Sigmoid colon (tissue), 7 donors: ENCODE results near the gene GNG3. TPM values are rescaled to one million over a fixed set of nuclear protein-coding genes. Genes with fewer than 3 reads are reported as not detected.
"Not testable (repeated sequence)": the region's sequence is repeated elsewhere in the genome, so short reads cannot be mapped to it uniquely, and the experiment has no call there.

Experiments used
- DNase-seq: peaks from one replicate; pipeline ENCODE4 v3.0.0-alpha.2; 2019
- H3K27ac ChIP-seq, 4 donors: fragments of 200-600 bp; sonication (generic); one replicate each; pipeline ENCODE4 v1.5.1; 2016 to 2019; ENCODE audit warnings: mild to moderate bottlenecking in 1 of 4
- H3K27me3 ChIP-seq, 3 donors: fragments of 200-600 bp; sonication (generic); one replicate each; pipeline ENCODE4 v1.5.1; 2019; ENCODE audit warnings: mild to moderate bottlenecking in 1 of 3
- H3K36me3 ChIP-seq, 4 donors: fragments of 200-600 bp; sonication (generic); one replicate each; pipeline ENCODE4 v1.5.1; 2016 to 2019
- H3K4me1 ChIP-seq, 4 donors: fragments of 200-600 bp; sonication (generic); one replicate each; pipeline ENCODE4 v1.5.1; 2017 to 2019
- H3K4me3 ChIP-seq, 4 donors: fragments of 200-600 bp; sonication (generic); one replicate each; pipeline ENCODE4 v1.5.1; 2017 to 2019; ENCODE audit warnings: mild to moderate bottlenecking in 2 of 4, moderate library complexity in 1 of 4
- H3K9me3 ChIP-seq, 4 donors: fragments of 200-600 bp in 3 of 4; sonication (generic) in 3 of 4; one replicate each; pipeline versions ENCODE4 v1.5.1 to v1.6.1; 2013 to 2019
- CTCF ChIP-seq, 4 experiments: fragments of 450-650 bp in 3 of 4; fragments of 200-600 bp in 1 of 4; IDR thresholded peaks; one replicate each; pipeline ENCODE4 v1.5.1; 2016 to 2019; ENCODE audit warnings: antibody characterized with exemption in 4 of 4, mild to moderate bottlenecking in 3 of 4, moderate library complexity in 2 of 4
- EP300 ChIP-seq, 4 donors: sonication (generic); formaldehyde crosslinking; IDR thresholded peaks; one replicate each; pipeline ENCODE4 v1.6.1; 2017; ENCODE audit warnings: antibody characterized with exemption in 4 of 4
- POLR2A ChIP-seq, 2 donors: fragments of 450-650 bp; IDR thresholded peaks; one replicate each; pipeline ENCODE4 v1.6.1; 2016; ENCODE audit warnings: antibody characterized with exemption in 2 of 2, mild to moderate bottlenecking in 2 of 2, moderate library complexity in 2 of 2
- POLR2AphosphoS5 ChIP-seq, 4 donors: sonication (generic); formaldehyde crosslinking; IDR thresholded peaks; one replicate each; pipeline ENCODE4 v1.6.1; 2017; ENCODE audit warnings: antibody characterized with exemption in 4 of 4
- WGBS, 2 donors: extraction: QIAGEN DNeasy Blood & Tissue Kit; methylation state at CpG; one replicate each; pipeline ENCODE4 v1.1.7; 2013; 5-methylcytosine and 5-hydroxymethylcytosine counted together
- intact Hi-C: fragments of 100-400 bp; cut with DNase I; formaldehyde crosslinking; loops from one replicate; pipeline ENCODE4 v1.15.1; 2023
- polyA plus RNA-seq, 3 donors: library from polyadenylated mRNA; stranded (reverse); fragments of 200-250 nt; gene quantifications; one replicate each; pipeline ENCODE4 v1.2.3, GENCODE V29; 2013
- total RNA-seq, 4 donors: library from RNA; depleted of rRNA; stranded (reverse); fragments of >200 nt; gene quantifications; one replicate each; pipeline ENCODE4 v1.1.0, GENCODE V29; 2016
- donor health status: healthy with polysubstance abuse.
- donor health status: Bipolar disorder and iron deficiency.
- donor health status: healthy.

Gene GNG3
- total and polyA plus RNA-seq, 7 donors = 1.2 to 5.0 (median 2.7) TPM; not detected in 2

DNA sequence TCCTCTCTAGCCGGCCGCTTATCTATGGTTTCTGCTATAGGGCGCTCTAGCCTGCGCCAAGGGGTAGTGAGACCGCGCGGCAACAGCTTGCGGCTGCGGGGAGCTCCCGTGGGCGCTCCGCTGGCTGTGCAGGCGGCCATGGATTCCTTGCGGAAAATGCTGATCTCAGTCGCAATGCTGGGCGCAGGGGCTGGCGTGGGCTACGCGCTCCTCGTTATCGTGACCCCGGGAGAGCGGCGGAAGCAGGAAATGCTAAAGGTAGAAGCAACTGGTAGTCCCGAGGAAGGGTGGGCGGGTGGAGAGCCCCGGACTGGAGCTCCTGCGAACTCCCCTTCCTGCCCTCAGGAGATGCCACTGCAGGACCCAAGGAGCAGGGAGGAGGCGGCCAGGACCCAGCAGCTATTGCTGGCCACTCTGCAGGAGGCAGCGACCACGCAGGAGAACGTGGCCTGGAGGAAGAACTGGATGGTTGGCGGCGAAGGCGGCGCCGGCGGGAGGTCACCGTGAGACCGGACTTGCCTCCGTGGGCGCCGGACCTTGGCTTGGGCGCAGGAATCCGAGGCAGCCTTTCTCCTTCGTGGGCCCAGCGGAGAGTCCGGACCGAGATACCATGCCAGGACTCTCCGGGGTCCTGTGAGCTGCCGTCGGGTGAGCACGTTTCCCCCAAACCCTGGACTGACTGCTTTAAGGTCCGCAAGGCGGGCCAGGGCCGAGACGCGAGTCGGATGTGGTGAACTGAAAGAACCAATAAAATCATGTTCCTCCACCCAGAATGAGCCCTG lies 35.7 kb upstream of the GNG3 start, which contains the start of the genes LBHD1 and UQCC3:
Gene LBHD1 (minus strand): TSS at position 660 of the 782 bp plus-strand sequence. CDS start 2,236 bp downstream, outside the sequence.
Gene UQCC3 (plus strand): TSS at position 66 of the 782 bp plus-strand sequence. CDS start 73 bp downstream, at position 139.
- H3K4me1 ChIP-seq = peaks cover 0 to 40% (median 38%) of the 10 kb centered on the region in 4 donors
- no peaks in the 10 kb centered on the region for H3K9me3 ChIP-seq
- 0 to 1% methylated on average over 59 of the region's 59 CpGs for WGBS, 2 donors
- H3K27me3 ChIP-seq = no peaks in the 10 kb centered on the region
- H3K4me3 ChIP-seq = peak within 1 kb of the TSS; percentile 57 to 87 (median 74)
- H3K27ac ChIP-seq = peak within 1 kb of the TSS; percentile 82 to 91 (median 88)
- TF ChIP-seq EP300 (IDR thresholded peaks at IDR 0.05) = no peak
- peak; percentile 55 to 82 (median 73) for TF ChIP-seq POLR2AphosphoS5 (IDR thresholded peaks at IDR 0.05)
- peak; percentile 48 to 57 for TF ChIP-seq POLR2A (IDR thresholded peaks at IDR 0.05)
- intact Hi-C loops = no loop called here
- peak; percentile 91 for DNase-seq
- peaks cover 0 to 37% (median 5%) of the 10 kb centered on the region in 4 donors for H3K36me3 ChIP-seq

DNA sequence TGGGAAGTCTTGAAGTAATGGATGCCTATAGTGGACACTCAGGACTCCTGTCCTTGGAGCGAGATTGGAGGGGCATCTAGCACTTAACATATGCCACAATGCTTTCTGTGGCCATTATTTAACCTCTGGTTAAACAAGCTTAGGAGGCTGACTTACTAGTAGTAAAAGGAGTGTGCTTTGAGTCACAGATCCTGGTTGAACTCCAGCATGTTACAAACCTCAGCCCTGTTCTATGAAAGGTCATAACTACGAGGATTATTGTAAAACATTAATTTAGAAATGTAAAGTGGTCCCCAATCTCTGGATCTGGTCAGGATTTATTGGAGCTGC lies 34.3 kb upstream of the GNG3 start:
- WGBS, 2 donors = 59 to 85% methylated on average over 2 of the region's 2 CpGs
- Histone ChIP-seq H3K4me3 (no peak overlapping the region), H3K27me3 (no peaks in the 10 kb centered on the region), H3K9me3 (no peaks in the 10 kb centered on the region), H3K4me1 (peaks cover 0 to 38% (median 34%) of the 10 kb centered on the region in 4 donors), H3K27ac (peak overlapping the region; percentile 82 to 91 (median 88)), H3K36me3 (peaks cover 0 to 38% (median 10%) of the 10 kb centered on the region in 4 donors)
- TF ChIP-seq CTCF (IDR thresholded peaks at IDR 0.05) = no peak
- TF ChIP-seq EP300 (IDR thresholded peaks at IDR 0.05) = no peak
- TF ChIP-seq POLR2AphosphoS5 (IDR thresholded peaks at IDR 0.05) = no peak
- TF ChIP-seq POLR2A (IDR thresholded peaks at IDR 0.05) = no peak
- intact Hi-C loops = no loop called here
- DNase-seq = no peak

DNA sequence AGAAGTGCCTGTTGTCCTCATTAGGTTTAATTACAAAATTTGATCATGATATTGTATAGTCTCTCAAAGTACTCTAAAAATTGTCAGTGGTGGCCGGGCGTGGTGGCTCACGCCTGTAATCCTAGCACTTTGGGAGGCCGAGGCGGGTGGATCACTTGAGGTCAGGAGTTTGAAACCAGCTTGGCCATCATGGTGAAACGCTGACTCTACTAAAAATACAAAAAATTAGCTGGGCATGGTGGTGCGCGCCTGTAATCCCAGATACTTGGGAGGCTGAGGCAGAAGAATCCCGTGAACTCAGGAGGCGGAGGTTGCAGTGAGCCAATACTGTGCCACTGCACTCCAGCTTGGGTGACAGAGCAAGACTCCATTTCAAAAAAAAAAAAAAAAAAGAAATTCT lies 32.1 kb upstream of the GNG3 start:
- intact Hi-C loops = not testable (repeated sequence)
- WGBS, 2 donors = 91 to 97% methylated on average over 10 of the region's 10 CpGs
- peaks cover 0 to 38% (median 10%) of the 10 kb centered on the region in 4 donors for H3K36me3 ChIP-seq

DNA sequence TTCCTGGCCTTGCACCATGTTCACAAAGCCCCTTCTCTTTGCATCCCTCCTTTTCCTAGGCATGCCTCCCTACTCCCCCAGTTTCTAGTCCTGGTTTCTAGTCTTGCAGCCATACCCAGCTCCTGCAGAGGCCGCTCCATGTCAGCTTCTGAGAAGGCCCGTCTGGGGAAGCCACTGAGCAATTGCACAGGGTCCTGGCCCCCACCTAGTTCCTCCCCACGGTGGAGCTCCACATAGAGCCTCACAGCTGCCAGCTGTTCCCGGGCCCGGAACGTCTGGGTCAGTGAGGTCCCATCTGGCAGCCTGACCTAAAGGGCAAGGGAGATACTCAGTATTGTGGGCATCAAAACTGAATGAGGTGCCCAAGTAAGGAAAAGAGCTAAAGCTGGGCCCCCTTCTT lies 30.8 kb upstream of the GNG3 start:
- intact Hi-C loops = no loop called here
- H3K4me3 ChIP-seq = no peak overlapping the region
- DNase-seq = no peak
- TF ChIP-seq POLR2A (IDR thresholded peaks at IDR 0.05) (no peak), EP300 (IDR thresholded peaks at IDR 0.05) (no peak), POLR2AphosphoS5 (IDR thresholded peaks at IDR 0.05) (no peak), CTCF (IDR thresholded peaks at IDR 0.05) (no peak)
- no peak overlapping the region for H3K27ac ChIP-seq
- H3K27me3 ChIP-seq = no peaks in the 10 kb centered on the region
- 51 to 70% methylated on average over 6 of the region's 6 CpGs for WGBS, 2 donors
- peaks cover 0 to 38% (median 10%) of the 10 kb centered on the region in 4 donors for H3K36me3 ChIP-seq
- no peaks in the 10 kb centered on the region for H3K9me3 ChIP-seq
- peaks cover 0 to 47% (median 35%) of the 10 kb centered on the region in 4 donors for H3K4me1 ChIP-seq

More for the DNA sequence above, 32.1 kb upstream of the GNG3 start:
- H3K27me3 ChIP-seq, H3K27ac ChIP-seq, H3K4me3 ChIP-seq, H3K9me3 ChIP-seq, DNase-seq: not testable (repeated sequence)
- peaks cover 0 to 46% (median 42%) of the 10 kb centered on the region in 4 donors for H3K4me1 ChIP-seq

DNA sequence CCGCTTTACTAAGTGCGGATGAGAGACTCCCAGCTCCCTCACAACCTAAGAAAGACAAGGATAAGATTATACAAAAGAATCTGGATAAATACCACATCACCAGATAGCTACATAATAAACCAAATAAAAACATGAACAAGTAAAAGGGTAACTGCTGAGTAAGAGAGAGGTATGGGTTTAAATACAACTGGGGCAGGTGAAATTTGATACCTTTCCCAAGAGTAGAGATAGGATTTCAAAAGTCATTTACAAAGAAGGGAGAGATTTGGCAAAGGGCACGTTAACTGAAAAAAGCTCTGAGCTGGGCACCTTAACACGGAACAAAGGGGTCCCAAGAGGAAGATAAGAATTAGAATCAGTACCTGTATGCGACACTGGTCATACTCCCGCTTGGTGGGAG lies 30.3 kb upstream of the GNG3 start:
- DNase-seq = no peak
- H3K27ac ChIP-seq = no peak overlapping the region
- intact Hi-C loops = no loop called here
- peaks cover 0 to 46% (median 34%) of the 10 kb centered on the region in 4 donors for H3K4me1 ChIP-seq
- TF ChIP-seq CTCF (IDR thresholded peaks at IDR 0.05) (no peak), POLR2AphosphoS5 (IDR thresholded peaks at IDR 0.05) (no peak), POLR2A (IDR thresholded peaks at IDR 0.05) (no peak), EP300 (IDR thresholded peaks at IDR 0.05) (no peak)
- H3K4me3 ChIP-seq = no peak overlapping the region
- WGBS, 2 donors = 89 to 91% methylated on average over 6 of the region's 6 CpGs
- H3K27me3 ChIP-seq = no peaks in the 10 kb centered on the region
- H3K9me3 ChIP-seq = no peaks in the 10 kb centered on the region
- H3K36me3 ChIP-seq = peaks cover 0 to 38% (median 10%) of the 10 kb centered on the region in 4 donors
